Mesothelial cell of epicardium (in vitro differentiated cells): ENCODE results near the gene CABLES2. TPM values are rescaled to one million over a fixed set of nuclear protein-coding genes. Genes with fewer than 3 reads are reported as not detected.

Source experiments
- DNase-seq, 2 experiments: peaks; one replicate each; pipeline ENCODE4 v3.0.0; 2021; ENCODE audit warnings: low spot score in 2 of 2; ENCODE audit not compliant: unreplicated experiment in 2 of 2
- H3K27ac Mint-ChIP-seq: 2 replicates; pipeline ENCODE4 v1.8.0; 2021; ENCODE audit warnings: mixed read lengths
- H3K27me3 Mint-ChIP-seq: 2 replicates; pipeline ENCODE4 v1.8.0; 2021; ENCODE audit warnings: low read depth, mixed read lengths
- H3K36me3 Mint-ChIP-seq: 2 replicates; pipeline ENCODE4 v1.8.0; 2021; ENCODE audit warnings: mixed read lengths
- H3K4me1 Mint-ChIP-seq: 2 replicates; pipeline ENCODE4 v1.8.0; 2021; ENCODE audit warnings: mixed read lengths
- H3K4me3 Mint-ChIP-seq: 2 replicates; pipeline ENCODE4 v1.8.0; 2021; ENCODE audit warnings: mild to moderate bottlenecking, moderate library complexity, mixed read lengths
- H3K9me3 Mint-ChIP-seq: 2 replicates; pipeline ENCODE4 v1.8.0; 2021; ENCODE audit warnings: mixed read lengths
- total RNA-seq: library from RNA; stranded (reverse); gene quantifications from 3 replicates; pipeline ENCODE4 v1.2.1, GENCODE V29; 2021
- TF ChIP-seq, protein P1 (sequence below): fragments of 200-600 bp; sonication (generic); IDR thresholded peaks from one replicate; pipeline ENCODE4 v1.5.0; 2021; ENCODE audit warnings: antibody characterized with exemption; ENCODE audit not compliant: unreplicated experiment

Gene CABLES2
- total RNA-seq, 1 donor from 2014 or later, result 23.7 TPM

GRCh38 chr20:62439218-62439617 lies 32.1 kb upstream of the CABLES2 start:
- Mint-ChIP-seq H3K4me3 (no peak overlapping the region), H3K4me1 (peaks cover 18% of the 10 kb centered on the region), H3K27ac (no peak overlapping the region), H3K27me3 (no peaks in the 10 kb centered on the region), H3K36me3 (no peaks in the 10 kb centered on the region), H3K9me3 (no peaks in the 10 kb centered on the region)
- TF ChIP-seq, protein P1, sequence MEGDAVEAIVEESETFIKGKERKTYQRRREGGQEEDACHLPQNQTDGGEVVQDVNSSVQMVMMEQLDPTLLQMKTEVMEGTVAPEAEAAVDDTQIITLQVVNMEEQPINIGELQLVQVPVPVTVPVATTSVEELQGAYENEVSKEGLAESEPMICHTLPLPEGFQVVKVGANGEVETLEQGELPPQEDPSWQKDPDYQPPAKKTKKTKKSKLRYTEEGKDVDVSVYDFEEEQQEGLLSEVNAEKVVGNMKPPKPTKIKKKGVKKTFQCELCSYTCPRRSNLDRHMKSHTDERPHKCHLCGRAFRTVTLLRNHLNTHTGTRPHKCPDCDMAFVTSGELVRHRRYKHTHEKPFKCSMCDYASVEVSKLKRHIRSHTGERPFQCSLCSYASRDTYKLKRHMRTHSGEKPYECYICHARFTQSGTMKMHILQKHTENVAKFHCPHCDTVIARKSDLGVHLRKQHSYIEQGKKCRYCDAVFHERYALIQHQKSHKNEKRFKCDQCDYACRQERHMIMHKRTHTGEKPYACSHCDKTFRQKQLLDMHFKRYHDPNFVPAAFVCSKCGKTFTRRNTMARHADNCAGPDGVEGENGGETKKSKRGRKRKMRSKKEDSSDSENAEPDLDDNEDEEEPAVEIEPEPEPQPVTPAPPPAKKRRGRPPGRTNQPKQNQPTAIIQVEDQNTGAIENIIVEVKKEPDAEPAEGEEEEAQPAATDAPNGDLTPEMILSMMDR, result no peak
- DNase-seq, result no peak

DNA sequence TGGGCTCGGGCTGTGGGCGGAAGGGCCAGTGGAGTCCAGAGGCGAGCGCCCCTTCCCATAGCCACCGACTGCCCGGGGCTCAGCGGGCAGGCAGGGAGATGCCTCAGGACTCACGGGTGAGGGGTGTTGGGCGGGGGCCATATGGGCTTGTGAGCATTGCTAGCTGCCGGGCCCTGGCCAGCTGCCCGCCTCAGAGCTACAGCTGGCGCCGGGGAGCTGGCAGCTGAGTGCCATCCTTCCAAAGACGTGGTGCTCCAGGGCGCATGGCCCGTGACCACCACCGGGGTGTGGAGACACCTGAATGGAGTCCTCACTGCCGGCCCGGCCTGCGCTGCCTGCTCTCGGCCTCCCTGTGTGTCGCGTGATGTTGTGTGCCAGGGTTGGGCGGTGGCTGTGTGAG lies 30.8 kb upstream of the CABLES2 start:
- Mint-ChIP-seq H3K4me1 (peaks cover 27% of the 10 kb centered on the region), H3K9me3 (no peaks in the 10 kb centered on the region), H3K4me3 (no peak overlapping the region), H3K36me3 (no peaks in the 10 kb centered on the region), H3K27ac (peak overlapping the region; percentile 40), H3K27me3 (no peaks in the 10 kb centered on the region)
- TF ChIP-seq, protein P1, result no peak
- DNase-seq, result no peak

GRCh38 chr20:62437496-62437895 lies 30.4 kb upstream of the CABLES2 start:
- TF ChIP-seq, protein P1, result no peak
- Mint-ChIP-seq H3K4me3 (no peak overlapping the region), H3K27ac (peak overlapping the region; percentile 40), H3K4me1 (peaks cover 27% of the 10 kb centered on the region), H3K36me3 (no peaks in the 10 kb centered on the region), H3K9me3 (no peaks in the 10 kb centered on the region), H3K27me3 (no peaks in the 10 kb centered on the region)
- no peak for DNase-seq

DNA sequence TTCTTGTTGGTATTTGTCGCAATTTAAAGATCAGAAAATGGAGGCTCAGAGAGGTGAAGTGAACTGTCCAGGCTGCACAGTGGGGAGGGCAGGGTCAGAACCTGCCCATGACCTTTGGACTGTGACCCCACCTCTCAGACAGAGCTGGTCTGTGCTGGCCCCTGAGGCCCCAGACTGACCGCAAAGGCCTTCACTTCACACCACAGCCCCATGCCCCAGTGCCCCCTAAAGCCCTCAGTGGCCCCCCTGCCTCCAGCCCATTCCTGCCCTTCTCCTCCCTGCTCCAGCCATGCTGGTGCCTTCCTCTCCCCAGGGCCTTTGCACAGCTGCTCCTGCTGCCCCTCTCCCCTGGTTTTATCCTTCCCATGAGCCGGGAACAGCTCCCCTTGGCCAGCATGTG lies 29.6 kb upstream of the CABLES2 start:
- no peak for DNase-seq
- Mint-ChIP-seq H3K4me1 (peaks cover 27% of the 10 kb centered on the region), H3K27me3 (no peaks in the 10 kb centered on the region), H3K4me3 (no peak overlapping the region), H3K36me3 (no peaks in the 10 kb centered on the region), H3K9me3 (no peaks in the 10 kb centered on the region), H3K27ac (no peak overlapping the region)
- TF ChIP-seq, protein P1, result no peak

- Mint-ChIP-seq H3K9me3 (no peaks in the 10 kb centered on the region), H3K4me1 (peaks cover 42% of the 10 kb centered on the region), H3K27me3 (no peaks in the 10 kb centered on the region), H3K4me3 (peak overlapping the region; percentile 11), H3K27ac (peak overlapping the region; percentile 65), H3K36me3 (no peaks in the 10 kb centered on the region)
- TF ChIP-seq, protein P1, result no peak
- no peak for DNase-seq
Observed at GRCh38 chr20:62433658-62434497, 26.8 kb upstream of the CABLES2 start.
